Pancreas (tissue), 10 donors: ENCODE measurements around the gene HMGXB4. TPM values are rescaled to one million over a fixed set of nuclear protein-coding genes. Genes with fewer than 3 reads are reported as not detected.
A peak's percentile ranks its signal among the peaks of the same experiment; 100 is the strongest.
"Not testable (repeated sequence)": the region's sequence is repeated elsewhere in the genome, so short reads cannot be mapped to it uniquely, and the experiment has no call there.

Experiments used
- ATAC-seq, 4 donors: fragments of 200-7000 bp; cut with Tn5 transposase; one replicate each; pipeline versions ENCODE4 v1.8.0 to v1.9.1; 2020; ENCODE audit warnings: mild to moderate bottlenecking in 4 of 4, moderate library complexity in 4 of 4
- DNase-seq, 6 donors: peaks; one replicate each; pipeline ENCODE4 v3.0.0-alpha.2; 2020
- FAIRE-seq: peaks from 2 replicates; lab custom pipeline; 2012; peaks lifted over from hg19 to GRCh38; lab: Jason Lieb, UNC
- H3K27ac ChIP-seq, 4 donors: fragments of 200-600 bp; sonication (generic); 1 replicate in 3 of 4; 2 replicates in 1 of 4; pipeline versions ENCODE4 v1.5.0 to v1.8.0; 2020
- H3K27me3 ChIP-seq, 4 donors: fragments of 200-600 bp; one replicate each; pipeline ENCODE4 v1.8.0; 2021
- H3K36me3 ChIP-seq, 3 donors: fragments of 200-600 bp; sonication (generic) in 1 of 3; one replicate each; pipeline versions ENCODE4 v1.5.0 to v1.8.0; 2020 to 2021
- H3K4me1 ChIP-seq, 3 donors: fragments of 200-600 bp; one replicate each; pipeline ENCODE4 v1.8.0; 2021
- H3K4me3 ChIP-seq, 4 donors: fragments of 200-600 bp; sonication (generic) in 2 of 4; one replicate each; pipeline versions ENCODE4 v1.5.0 to v1.8.0; 2020 to 2021
- H3K9me3 ChIP-seq, 4 donors: fragments of 200-600 bp; one replicate each; pipeline ENCODE4 v1.8.0; 2021
- WGBS, 2 donors: extraction: QIAGEN DNeasy Blood & Tissue Kit; methylation state at CpG; one replicate each; pipeline ENCODE4 v1.1.7; 2013; 5-methylcytosine and 5-hydroxymethylcytosine counted together
- intact Hi-C, 3 donors: fragments of 100-400 bp; cut with DNase I; formaldehyde crosslinking; loops; one replicate each; pipeline versions ENCODE4 v1.11.1 to v1.14.2; 2022
- polyA plus RNA-seq, 2 donors: library from polyadenylated mRNA; stranded (reverse); fragments of 200-250 nt; gene quantifications; one replicate each; pipeline ENCODE4 v1.2.3, GENCODE V29; 2013
- total RNA-seq, 6 donors: library from RNA; stranded (reverse); fragmentation: NEBNext Ultra II Directional in 4 of 6; extraction: Animal tissue kit (Norgen Biotek cat#: 25700) in 4 of 6; gene quantifications; one replicate each; pipeline versions ENCODE4 v1.2.1 to v1.2.4, GENCODE V29; 2021 to 2023
- TF ChIP-seq, protein P1 (sequence below), 4 donors: fragments of 200-600 bp; sonication (generic) in 3 of 4; IDR thresholded peaks; one replicate each; pipeline versions ENCODE4 v1.5.0 to v1.8.0; 2021; ENCODE audit warnings: antibody characterized with exemption in 4 of 4
- donor health status: healthy with polysubstance abuse.
- donor health status: DM: no; HTN: no; CAD: no; lungs with moderate emphysema.
- donor health status: DM: no; HTN: no; CAD: no.
- donor health status: control.
- donor health status: control.
- donor health status: Bipolar disorder and iron deficiency.
- donor health status: DM: yes; HTN: yes; CAD: no.
- donor health status: DM: no; HTN: no; CAD: no.
- donor health status: DM: no; HTN: no; CAD: no.
- donor health status: DM: yes; HTN: yes; CAD: no.

Gene HMGXB4
- total and polyA plus RNA-seq, 8 donors: 4.8 to 10.1 (median 6.0) TPM

DNA sequence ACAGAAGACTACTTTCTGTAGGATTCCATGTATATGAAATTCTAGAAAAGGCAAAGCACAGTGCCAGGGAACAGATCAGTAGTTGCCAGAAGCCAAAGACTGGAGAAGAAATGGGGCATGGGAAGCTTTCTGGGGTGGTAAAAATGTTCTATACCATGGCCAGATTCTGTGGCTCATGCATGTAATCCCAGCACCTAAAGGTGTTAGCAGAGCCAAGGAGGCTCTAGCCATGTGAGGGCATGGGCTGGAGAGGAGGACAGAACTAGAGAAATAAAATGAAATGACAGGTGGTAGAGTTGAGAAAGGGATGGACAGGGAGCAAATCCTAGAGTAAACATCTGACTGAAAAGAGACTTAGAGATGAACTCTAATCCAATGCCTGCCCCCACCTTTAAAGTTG, 26.9 kb upstream of the HMGXB4 start:
- Histone ChIP-seq H3K27ac (no peak overlapping the region), H3K36me3 (no peaks in the 10 kb centered on the region), H3K4me3 (no peak overlapping the region), H3K27me3 (no peaks in the 10 kb centered on the region), H3K4me1 (no peaks in the 10 kb centered on the region), H3K9me3 (no peaks in the 10 kb centered on the region)
- DNase-seq (no peak), FAIRE-seq (no peak), ATAC-seq (no peak)
- intact Hi-C loops: no loop called here
- TF ChIP-seq, protein P1, sequence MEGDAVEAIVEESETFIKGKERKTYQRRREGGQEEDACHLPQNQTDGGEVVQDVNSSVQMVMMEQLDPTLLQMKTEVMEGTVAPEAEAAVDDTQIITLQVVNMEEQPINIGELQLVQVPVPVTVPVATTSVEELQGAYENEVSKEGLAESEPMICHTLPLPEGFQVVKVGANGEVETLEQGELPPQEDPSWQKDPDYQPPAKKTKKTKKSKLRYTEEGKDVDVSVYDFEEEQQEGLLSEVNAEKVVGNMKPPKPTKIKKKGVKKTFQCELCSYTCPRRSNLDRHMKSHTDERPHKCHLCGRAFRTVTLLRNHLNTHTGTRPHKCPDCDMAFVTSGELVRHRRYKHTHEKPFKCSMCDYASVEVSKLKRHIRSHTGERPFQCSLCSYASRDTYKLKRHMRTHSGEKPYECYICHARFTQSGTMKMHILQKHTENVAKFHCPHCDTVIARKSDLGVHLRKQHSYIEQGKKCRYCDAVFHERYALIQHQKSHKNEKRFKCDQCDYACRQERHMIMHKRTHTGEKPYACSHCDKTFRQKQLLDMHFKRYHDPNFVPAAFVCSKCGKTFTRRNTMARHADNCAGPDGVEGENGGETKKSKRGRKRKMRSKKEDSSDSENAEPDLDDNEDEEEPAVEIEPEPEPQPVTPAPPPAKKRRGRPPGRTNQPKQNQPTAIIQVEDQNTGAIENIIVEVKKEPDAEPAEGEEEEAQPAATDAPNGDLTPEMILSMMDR (IDR thresholded peaks at IDR 0.05): no peak

DNA sequence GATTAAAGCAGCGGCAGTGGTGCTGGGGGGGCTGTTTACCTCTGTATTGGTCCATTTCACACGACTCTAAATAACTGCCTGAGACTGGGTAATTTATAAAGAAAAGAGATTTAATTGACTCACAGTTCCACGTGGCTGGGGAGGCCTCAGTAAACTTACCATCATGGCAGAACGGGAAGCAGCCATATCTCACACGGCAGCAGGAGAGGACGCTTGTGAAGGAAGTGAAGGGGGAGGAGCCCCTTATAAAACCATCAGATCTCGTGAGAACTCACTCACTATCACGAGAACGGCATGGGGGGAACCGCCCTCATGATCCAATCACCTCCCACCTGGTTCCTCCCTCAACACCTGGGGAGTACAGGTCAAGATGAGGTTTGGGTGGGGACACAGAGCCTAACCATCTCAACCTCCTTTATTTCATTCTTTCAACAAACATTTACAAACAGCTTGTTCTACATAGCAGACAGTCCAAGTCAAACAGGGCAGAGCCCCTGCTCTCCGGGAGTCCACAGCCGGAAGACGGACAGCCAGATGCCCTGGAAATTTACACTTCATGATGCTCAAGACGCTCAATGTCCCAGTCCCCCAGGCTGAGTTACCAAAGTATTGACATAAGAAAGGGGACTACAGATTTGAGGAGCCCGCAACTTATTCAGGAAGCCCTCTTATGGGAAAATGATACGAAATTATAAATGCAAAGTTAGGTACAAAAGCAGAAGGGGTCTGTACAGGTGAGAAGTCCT, 26.3 kb upstream of the HMGXB4 start:
- DNase-seq (no peak), FAIRE-seq (no peak), ATAC-seq (peak in 1 of 4 donors; percentile 30)
- 26 to 30% methylated on average over 16 of the region's 16 CpGs for WGBS, 2 donors
- Histone ChIP-seq H3K27ac (no peak overlapping the region), H3K4me3 (no peak overlapping the region), H3K4me1 (no peaks in the 10 kb centered on the region), H3K36me3 (no peaks in the 10 kb centered on the region), H3K27me3 (no peaks in the 10 kb centered on the region), H3K9me3 (no peaks in the 10 kb centered on the region)
- TF ChIP-seq, protein P1 (IDR thresholded peaks at IDR 0.05): no peak
- intact Hi-C loops: no loop called here

DNA sequence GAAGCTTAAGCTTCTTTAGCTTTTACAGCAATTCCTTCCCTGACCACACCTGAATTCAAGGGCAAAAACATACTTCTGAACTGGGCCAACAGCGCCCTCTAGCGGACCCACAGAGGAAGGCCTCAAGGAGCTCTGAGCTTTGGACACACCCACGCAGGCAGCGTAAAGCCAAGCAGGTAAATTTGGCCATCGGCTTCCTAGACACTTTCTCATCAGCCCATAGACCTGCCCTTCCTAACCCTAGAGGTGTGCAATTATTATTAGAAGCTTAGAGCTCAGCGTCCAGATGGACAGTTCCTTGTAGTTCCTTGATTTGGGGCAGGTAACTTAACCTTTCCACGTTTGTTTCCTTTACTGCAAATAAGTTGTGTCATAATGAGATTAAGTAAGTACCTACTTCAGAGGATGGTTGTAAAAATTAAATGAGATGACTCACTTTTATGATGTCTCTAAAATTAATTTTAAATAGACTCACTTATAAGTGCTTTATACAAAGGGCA, 25.7 kb upstream of the HMGXB4 start:
- DNase-seq: peak; percentile 50 to 82 (median 77)
- no peak for FAIRE-seq
- Histone ChIP-seq H3K9me3 (no peaks in the 10 kb centered on the region), H3K36me3 (no peaks in the 10 kb centered on the region), H3K4me1 (no peaks in the 10 kb centered on the region), H3K27ac (no peak overlapping the region), H3K27me3 (no peaks in the 10 kb centered on the region), H3K4me3 (no peak overlapping the region)
- intact Hi-C loops: no loop called here
- peak; percentile 91 to 98 (median 95) for ATAC-seq
- TF ChIP-seq, protein P1 (IDR thresholded peaks at IDR 0.05): peak; percentile 92 to 97 (median 94)
- WGBS, 2 donors: 13 to 15% methylated on average over 7 of the region's 7 CpGs

DNA sequence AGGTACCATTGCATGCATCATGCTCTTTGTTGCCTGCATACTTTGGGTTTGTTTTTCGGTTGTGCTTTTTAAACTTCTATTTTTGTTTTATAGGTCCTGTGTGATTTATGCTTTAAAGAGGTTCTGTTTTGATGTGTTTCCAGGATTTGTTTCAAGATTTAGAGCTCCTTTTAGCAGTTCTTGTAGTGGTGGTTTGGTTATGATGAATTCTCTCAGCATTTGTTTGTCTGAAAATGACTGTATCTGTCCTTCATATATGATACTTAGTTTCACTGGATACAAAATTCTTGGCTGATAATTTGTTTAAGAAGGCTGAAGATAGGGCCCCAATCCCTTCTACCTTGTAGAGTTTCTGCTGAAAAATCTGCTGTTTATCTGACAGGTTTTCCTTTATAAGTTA, 18.5 kb upstream of the HMGXB4 start:
- H3K9me3 ChIP-seq, FAIRE-seq, ATAC-seq, H3K36me3 ChIP-seq, intact Hi-C loops, H3K27me3 ChIP-seq, H3K4me3 ChIP-seq, DNase-seq, H3K4me1 ChIP-seq, H3K27ac ChIP-seq: not testable (repeated sequence)
- 92 to 95% methylated on average over 1 of the region's 1 CpG for WGBS, 2 donors

DNA sequence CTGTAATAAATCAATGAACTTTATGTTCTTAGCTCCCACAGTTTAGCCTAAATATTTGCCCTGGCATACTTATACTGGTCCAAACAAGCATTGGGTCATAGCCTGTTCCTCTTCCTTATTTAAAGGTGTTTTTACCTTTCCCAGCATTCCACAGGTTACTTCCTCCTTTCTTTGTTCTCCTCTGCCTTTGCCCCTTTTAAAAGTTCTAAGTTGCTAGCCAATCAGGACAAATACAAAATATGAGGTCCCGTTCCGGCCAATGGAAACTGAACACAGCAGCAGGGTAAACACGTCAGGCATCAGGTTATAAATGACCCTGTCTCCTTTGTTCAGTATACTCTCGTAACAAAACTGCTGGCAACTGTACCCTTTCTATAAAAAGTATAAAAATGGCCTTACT, 12.8 kb upstream of the HMGXB4 start:
- H3K27ac ChIP-seq, H3K4me3 ChIP-seq, H3K9me3 ChIP-seq, ATAC-seq, FAIRE-seq, H3K36me3 ChIP-seq, H3K4me1 ChIP-seq, H3K27me3 ChIP-seq, intact Hi-C loops, DNase-seq: not testable (repeated sequence)
- WGBS, 2 donors: 71 to 72% methylated on average over 4 of the region's 4 CpGs

DNA sequence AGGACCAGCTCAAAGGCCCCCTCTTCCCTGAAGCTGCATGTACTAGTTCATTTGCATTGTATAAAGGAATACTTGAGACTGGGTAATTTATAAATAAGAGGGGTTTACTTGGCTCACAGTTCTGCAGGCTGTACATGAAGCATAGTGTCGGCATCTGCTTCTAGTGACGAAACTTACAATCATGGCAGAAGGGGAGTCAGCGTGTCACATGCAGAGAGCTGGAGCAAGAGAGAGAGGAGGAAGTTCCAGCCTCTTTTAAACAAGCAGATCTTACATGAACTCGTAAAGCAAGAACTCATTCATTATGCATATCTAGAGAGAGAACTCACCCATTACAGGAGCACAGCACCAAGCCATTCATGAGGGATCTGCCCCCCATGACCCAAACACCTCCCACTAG, 7.1 kb upstream of the HMGXB4 start:
- H3K27me3 ChIP-seq: no peaks in the 10 kb centered on the region
- H3K4me3 ChIP-seq: no peak overlapping the region
- DNase-seq: no peak
- TF ChIP-seq, protein P1 (IDR thresholded peaks at IDR 0.05): no peak
- no peaks in the 10 kb centered on the region for H3K36me3 ChIP-seq
- no peak for ATAC-seq
- FAIRE-seq: no peak
- no peaks in the 10 kb centered on the region for H3K4me1 ChIP-seq
- no peak overlapping the region for H3K27ac ChIP-seq
- WGBS, 2 donors: 81 to 82% methylated on average over 4 of the region's 4 CpGs
- no peaks in the 10 kb centered on the region for H3K9me3 ChIP-seq
- intact Hi-C loops: no loop called here
